ENCODE data around the gene CASP8AP2.

GRCh38 chr6:89781070-89782034 is 48.3 kb upstream of the CASP8AP2 start:
- TF ChIP-seq SUZ12 (IDR thresholded peaks at IDR 0.05; ENCODE audit: extremely low read depth, insufficient read depth, insufficient read length), result no peak
- TF ChIP-seq ZNF274 (IDR thresholded peaks at IDR 0.05; ENCODE audit: low read depth, low read length), result no peak
